ENCODE measurements around the gene TSPEAR. TPM values are rescaled to one million over a fixed set of nuclear protein-coding genes. Genes with fewer than 3 reads are reported as not detected.

TSPEAR gene
- total RNA-seq, 1 donor from 2014 or later: not detected

DNA sequence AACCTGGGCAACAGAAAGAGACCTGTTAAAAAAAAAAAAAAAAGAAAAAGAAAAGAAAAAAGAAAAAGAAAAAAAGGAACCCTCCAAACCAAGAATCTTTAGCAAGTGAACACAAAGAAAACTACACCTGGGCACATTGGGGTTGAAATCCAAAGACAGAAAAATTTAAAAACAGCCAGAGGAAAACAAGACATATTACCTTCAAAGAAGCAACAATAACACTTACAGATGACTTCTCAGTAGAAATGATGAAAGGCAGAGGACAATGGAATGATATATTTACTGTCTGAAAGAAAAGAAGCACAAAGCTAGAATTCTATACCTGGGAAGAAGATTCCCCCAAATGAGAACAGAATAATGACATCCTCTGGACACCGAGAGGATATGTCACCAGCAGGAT lies 168.7 kb downstream of the TSPEAR start:
- DNase-seq (ENCODE audit: low spot score, unreplicated experiment): no peak

DNA sequence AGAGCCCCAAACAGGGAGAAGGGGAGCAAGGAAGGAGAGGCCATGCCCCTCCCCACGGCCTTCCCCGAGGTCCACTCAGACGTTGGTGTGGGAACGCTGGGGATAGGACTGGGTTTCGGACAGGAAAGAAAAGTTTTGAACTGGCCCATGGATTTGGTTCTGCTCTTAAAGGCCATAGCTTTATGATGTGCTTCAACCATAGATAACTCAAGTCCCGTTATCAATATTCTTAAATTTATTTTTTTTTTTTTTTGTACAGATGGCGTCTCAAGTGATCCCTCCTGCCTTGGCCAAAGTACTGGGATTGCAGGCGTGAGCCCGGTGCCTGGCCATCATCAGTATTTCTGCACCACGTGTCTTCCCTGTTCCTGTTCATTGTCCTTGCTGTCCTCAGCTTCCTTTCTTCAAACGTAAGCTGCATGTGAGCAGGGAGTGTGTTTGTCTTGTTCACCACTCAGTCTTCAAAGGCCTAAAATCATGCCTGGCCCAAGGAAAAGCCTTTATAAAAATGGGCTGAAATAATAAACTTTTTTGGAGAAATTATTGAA lies 170.6 kb downstream of the TSPEAR start:
- peaks cover 5% of the 10 kb centered on the region for H3K9me3 Mint-ChIP-seq (ENCODE audit: low read depth)
- H3K27me3 Mint-ChIP-seq: no peaks in the 10 kb centered on the region
- H3K36me3 Mint-ChIP-seq (ENCODE audit: insufficient read depth): no peaks in the 10 kb centered on the region
- H3K4me1 Mint-ChIP-seq (ENCODE audit: low read depth): no peaks in the 10 kb centered on the region
- no peak overlapping the region for H3K4me3 Mint-ChIP-seq (ENCODE audit: low read depth)
- DNase-seq (ENCODE audit: low spot score, unreplicated experiment): no peak
- no peak overlapping the region for H3K27ac Mint-ChIP-seq
- TF ChIP-seq, protein P1, sequence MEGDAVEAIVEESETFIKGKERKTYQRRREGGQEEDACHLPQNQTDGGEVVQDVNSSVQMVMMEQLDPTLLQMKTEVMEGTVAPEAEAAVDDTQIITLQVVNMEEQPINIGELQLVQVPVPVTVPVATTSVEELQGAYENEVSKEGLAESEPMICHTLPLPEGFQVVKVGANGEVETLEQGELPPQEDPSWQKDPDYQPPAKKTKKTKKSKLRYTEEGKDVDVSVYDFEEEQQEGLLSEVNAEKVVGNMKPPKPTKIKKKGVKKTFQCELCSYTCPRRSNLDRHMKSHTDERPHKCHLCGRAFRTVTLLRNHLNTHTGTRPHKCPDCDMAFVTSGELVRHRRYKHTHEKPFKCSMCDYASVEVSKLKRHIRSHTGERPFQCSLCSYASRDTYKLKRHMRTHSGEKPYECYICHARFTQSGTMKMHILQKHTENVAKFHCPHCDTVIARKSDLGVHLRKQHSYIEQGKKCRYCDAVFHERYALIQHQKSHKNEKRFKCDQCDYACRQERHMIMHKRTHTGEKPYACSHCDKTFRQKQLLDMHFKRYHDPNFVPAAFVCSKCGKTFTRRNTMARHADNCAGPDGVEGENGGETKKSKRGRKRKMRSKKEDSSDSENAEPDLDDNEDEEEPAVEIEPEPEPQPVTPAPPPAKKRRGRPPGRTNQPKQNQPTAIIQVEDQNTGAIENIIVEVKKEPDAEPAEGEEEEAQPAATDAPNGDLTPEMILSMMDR (IDR thresholded peaks at IDR 0.05; ENCODE audit: unreplicated experiment): no peak

More for the DNA sequence above, 168.7 kb downstream of the TSPEAR start:
- H3K36me3 Mint-ChIP-seq (ENCODE audit: insufficient read depth): peaks cover 4% of the 10 kb centered on the region
- H3K4me1 Mint-ChIP-seq (ENCODE audit: low read depth): no peaks in the 10 kb centered on the region
- TF ChIP-seq, protein P1 (IDR thresholded peaks at IDR 0.05; ENCODE audit: unreplicated experiment): no peak
- H3K4me3 Mint-ChIP-seq (ENCODE audit: low read depth): no peak overlapping the region
- H3K27ac Mint-ChIP-seq: no peak overlapping the region
- no peaks in the 10 kb centered on the region for H3K27me3 Mint-ChIP-seq
- H3K9me3 Mint-ChIP-seq (ENCODE audit: low read depth): peaks cover 17% of the 10 kb centered on the region

DNA sequence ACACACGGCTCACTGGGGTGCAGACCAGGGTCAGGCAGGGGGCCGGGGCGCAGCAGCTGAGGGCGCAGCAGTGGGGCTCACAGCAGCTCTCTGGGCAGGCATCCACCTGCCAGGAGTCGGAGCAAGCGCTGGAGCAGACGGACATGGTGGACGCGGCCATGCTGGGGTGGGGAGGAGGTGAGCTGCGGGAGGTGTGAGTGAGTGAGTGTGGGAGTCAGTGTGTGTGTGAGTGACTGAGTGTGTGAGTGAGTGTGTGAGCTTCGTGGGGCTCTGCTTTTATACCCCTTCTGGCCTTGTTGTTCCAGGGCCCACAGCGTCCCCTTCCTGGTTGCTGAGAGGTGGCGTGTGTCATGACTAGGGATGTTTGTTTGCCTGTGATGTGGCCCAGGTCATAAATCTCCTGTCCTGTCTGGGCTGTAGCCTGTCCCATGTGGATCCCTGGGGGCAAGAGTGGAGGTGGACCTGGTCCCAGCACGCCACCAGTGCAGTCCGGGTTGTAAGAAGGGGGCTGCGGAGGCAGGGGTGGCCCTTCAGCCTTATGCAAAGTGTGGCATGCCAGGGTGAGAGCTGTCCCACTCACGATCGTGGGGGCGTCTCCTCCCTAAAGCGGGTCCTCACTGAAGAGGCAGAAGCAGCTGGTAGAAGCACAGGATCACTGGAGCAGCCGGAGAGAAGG lies 171.2 kb downstream of the TSPEAR start, which contains the start of gene KRTAP10-1:
KRTAP10-1 (minus strand) TSS at position 205 of the 676 bp plus-strand sequence; CDS start at position 160, 45 bp downstream.
- TF ChIP-seq, protein P1 (IDR thresholded peaks at IDR 0.05; ENCODE audit: unreplicated experiment): no peak
- no peak within 1 kb of the TSS for H3K27ac Mint-ChIP-seq
- no peaks in the 10 kb centered on the region for H3K9me3 Mint-ChIP-seq (ENCODE audit: low read depth)
- no peaks in the 10 kb centered on the region for H3K36me3 Mint-ChIP-seq (ENCODE audit: insufficient read depth)
- peak; percentile 5 for DNase-seq (ENCODE audit: low spot score, unreplicated experiment)
- H3K4me1 Mint-ChIP-seq (ENCODE audit: low read depth): no peaks in the 10 kb centered on the region
- no peak within 1 kb of the TSS for H3K4me3 Mint-ChIP-seq (ENCODE audit: low read depth)
- H3K27me3 Mint-ChIP-seq: no peaks in the 10 kb centered on the region

DNA sequence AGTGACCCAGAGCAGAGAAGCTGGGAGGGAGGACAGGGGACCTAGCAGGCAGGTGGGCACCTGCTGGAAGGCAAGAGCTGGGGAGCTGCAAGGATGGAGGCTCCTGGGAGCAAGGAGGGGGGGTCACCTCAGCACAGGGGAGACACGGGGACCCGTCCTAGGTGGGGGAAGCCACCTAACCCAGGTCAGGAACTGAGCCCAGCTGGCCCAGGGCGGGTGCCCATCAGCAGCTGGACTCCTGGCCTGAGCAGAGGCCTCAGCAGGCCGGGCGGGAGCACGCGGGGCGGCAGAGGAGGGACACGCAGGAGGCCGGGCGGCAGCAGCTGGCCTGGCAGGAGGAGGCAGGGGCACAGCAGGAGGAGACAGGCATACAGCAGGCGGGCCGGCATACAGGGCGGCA lies 172.3 kb downstream of the TSPEAR start:
- Mint-ChIP-seq H3K27me3 (no peaks in the 10 kb centered on the region), H3K9me3 (ENCODE audit: low read depth) (no peaks in the 10 kb centered on the region), H3K27ac (no peak overlapping the region), H3K4me3 (ENCODE audit: low read depth) (no peak overlapping the region), H3K4me1 (ENCODE audit: low read depth) (no peaks in the 10 kb centered on the region), H3K36me3 (ENCODE audit: insufficient read depth) (no peaks in the 10 kb centered on the region)
- peak; percentile 6 for DNase-seq (ENCODE audit: low spot score, unreplicated experiment)
- TF ChIP-seq, protein P1 (IDR thresholded peaks at IDR 0.05; ENCODE audit: unreplicated experiment): no peak

DNA sequence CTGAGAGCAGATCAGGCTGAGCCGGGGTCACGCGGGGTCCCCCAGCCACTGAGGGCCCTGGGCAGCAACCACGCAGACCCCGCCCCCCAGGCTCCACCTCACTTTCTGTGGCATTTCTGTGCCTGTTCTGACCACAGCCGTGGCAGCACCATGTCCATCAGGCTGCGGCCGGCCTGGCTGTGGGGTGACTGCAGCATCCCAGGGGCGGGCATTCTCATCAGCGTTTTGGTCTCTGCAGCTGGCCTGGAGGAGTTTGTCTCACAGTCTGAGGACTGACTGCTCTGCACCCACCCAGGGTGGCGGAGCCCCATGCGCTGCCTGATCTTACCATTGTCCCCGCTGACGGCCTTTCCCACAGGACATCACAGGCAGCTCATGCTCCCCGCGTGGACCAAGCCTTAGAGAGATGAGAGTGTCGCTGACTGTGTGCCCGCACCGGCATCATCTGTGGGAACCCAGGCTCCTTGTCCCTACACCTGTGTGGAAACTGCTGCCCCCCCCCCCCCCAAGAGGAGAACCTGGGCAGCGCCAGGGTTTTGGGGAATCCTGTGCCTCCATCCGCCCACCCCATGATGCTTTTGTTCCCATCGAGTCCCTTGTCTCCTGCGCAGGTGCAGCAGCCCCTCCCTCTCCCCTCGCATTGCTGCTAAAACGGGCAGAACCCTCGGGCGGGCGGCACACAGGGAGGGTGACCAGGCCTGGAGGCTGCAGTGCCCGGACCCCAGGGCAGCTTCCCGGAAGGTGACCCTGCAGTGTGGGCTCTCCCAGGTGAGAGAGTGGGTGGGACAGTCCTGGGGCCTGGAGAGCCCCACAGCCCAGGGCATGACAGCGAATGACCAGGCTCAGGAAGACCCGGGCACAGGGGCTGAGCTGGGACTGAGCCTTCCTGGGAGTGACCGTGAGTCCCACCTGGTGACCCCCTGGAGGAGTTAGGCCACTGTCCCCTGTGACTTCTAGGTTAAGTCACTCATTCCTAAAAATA lies 173.2 kb downstream of the TSPEAR start:
- Mint-ChIP-seq H3K36me3 (ENCODE audit: insufficient read depth) (no peaks in the 10 kb centered on the region), H3K4me3 (ENCODE audit: low read depth) (no peak overlapping the region), H3K9me3 (ENCODE audit: low read depth) (no peaks in the 10 kb centered on the region), H3K4me1 (ENCODE audit: low read depth) (no peaks in the 10 kb centered on the region), H3K27ac (peak overlapping the region; percentile 45), H3K27me3 (no peaks in the 10 kb centered on the region)
- TF ChIP-seq, protein P1 (IDR thresholded peaks at IDR 0.05; ENCODE audit: unreplicated experiment): no peak
- DNase-seq (ENCODE audit: low spot score, unreplicated experiment): peak; percentile 7
